K562 (cell line): ENCODE results near the gene E2F2. TPM values are rescaled to one million over a fixed set of nuclear protein-coding genes. Genes with fewer than 3 reads are reported as not detected.
A peak's percentile ranks its signal among the peaks of the same experiment; 100 is the strongest.

Source experiments
- CCNT2 ChIP-seq: IDR thresholded peaks from 2 replicates; pipeline ENCODE4 v1.6.1; 2011; ENCODE audit warnings: borderline replicate concordance, low read depth, mild to moderate bottlenecking, moderate library complexity, mixed read lengths, low read length; ENCODE audit not compliant: insufficient read length; ENCODE audit errors: extremely low read depth
- ETV6 ChIP-seq, 3 experiments: fragments of 150-350 bp in 1 of 3; sonication (generic) in 1 of 3; formaldehyde crosslinking in 1 of 3; IDR thresholded peaks; 2 replicates each; pipeline versions ENCODE4 v1.6.1 to v1.8.0; 2014 to 2022; ENCODE audit warnings: borderline replicate concordance in 2 of 3, low read depth in 2 of 3, antibody characterized with exemption in 1 of 3, low read length in 1 of 3, mild to moderate bottlenecking in 1 of 3, missing genetic modification reagents in 1 of 3
- NCOA2 ChIP-seq, 2 experiments: fragments of 450-650 bp; IDR thresholded peaks; 2 replicates each; pipeline ENCODE4 v1.6.1; 2018; ENCODE audit warnings: mild to moderate bottlenecking in 2 of 2, moderate library complexity in 1 of 2; ENCODE audit not compliant: partially characterized antibody in 2 of 2
- NFATC3 ChIP-seq: fragments of 450-650 bp; IDR thresholded peaks from 2 replicates; pipeline ENCODE4 v1.6.1; 2017; ENCODE audit warnings: mild to moderate bottlenecking
- NFIC ChIP-seq: fragments of 450-650 bp; IDR thresholded peaks from 2 replicates; pipeline ENCODE4 v1.6.1; 2017; ENCODE audit warnings: mild to moderate bottlenecking, inconsistent platforms
- PHF20 ChIP-seq: fragments of 450-650 bp; IDR thresholded peaks from 2 replicates; pipeline ENCODE4 v1.6.1; 2018; ENCODE audit not compliant: partially characterized antibody
- POLR2A ChIP-seq: fragments of 450-650 bp; conservative IDR thresholded peaks from 2 replicates; pipeline ENCODE4 v1.6.1; 2016
- POLR2G ChIP-seq: fragments of 200-400 bp; formaldehyde crosslinking; IDR thresholded peaks from 2 replicates; pipeline ENCODE4 v1.6.1; 2017; ENCODE audit warnings: low read depth, mild to moderate bottlenecking, antibody characterized with exemption, low read length, moderate library complexity
- RHOXF2B ChIP-seq: fragments of 250-450 bp; sonication (Bioruptor Pico); conservative IDR thresholded peaks from 2 replicates; pipeline ENCODE4 v1.5.1; 2021
- SMARCE1 ChIP-seq: fragments of 450-650 bp; IDR thresholded peaks from 2 replicates; pipeline ENCODE4 v1.7.1; 2016; ENCODE audit warnings: mild to moderate bottlenecking
- ZBTB11 ChIP-seq, 3 experiments: fragments of 200-800 bp in 1 of 3; fragments of 250-450 bp in 1 of 3; fragments of 450-650 bp in 1 of 3; sonication (Bioruptor Pico) in 1 of 3; sonication (Bioruptor generic) in 1 of 3; formaldehyde crosslinking in 1 of 3; IDR thresholded peaks; 2 replicates each; pipeline versions ENCODE4 v1.6.1 to v1.8.0; 2016 to 2022; ENCODE audit warnings: mild to moderate bottlenecking in 2 of 3, missing genetic modification characterization in 2 of 3, missing compliant biosample characterization in 1 of 3, moderate library complexity in 1 of 3
- ZNF695 ChIP-seq: fragments of 450-650 bp; formaldehyde crosslinking; IDR thresholded peaks from 2 replicates; pipeline ENCODE4 v1.4.0; 2020; ENCODE audit warnings: mild to moderate bottlenecking, moderate library complexity
- ZNF766 ChIP-seq: fragments of 200-800 bp; sonication (Bioruptor generic); conservative IDR thresholded peaks from 2 replicates; pipeline ENCODE4 v1.6.1; 2016; ENCODE audit warnings: missing genetic modification characterization, missing compliant biosample characterization
- polyA plus RNA-seq, 8 experiments: library from polyadenylated mRNA; depleted of rRNA in 4 of 8; stranded (reverse) in 5 of 8; unstranded in 3 of 8; fragments of >200 nt; fragmentation: Nextera tagmentation in 2 of 8; fragmentation: Illumina TruSeq in 1 of 8; extraction: Ambion mirVana in 2 of 8; extraction: Trizol in 1 of 8; gene quantifications; 2 replicates each; pipeline versions ENCODE4 v1.2.1 to v1.2.3, GENCODE V29; 2011 to 2014; ENCODE audit warnings: inconsistent platforms in 1 of 8, missing spikeins in 1 of 8
- total RNA-seq, 7 experiments: library from RNA; depleted of rRNA in 6 of 7; stranded (reverse); fragments of >200 nt in 6 of 7; fragmentation: Illumina TruSeq in 2 of 7; extraction: Trizol in 2 of 7; gene quantifications; 2 replicates each; pipeline versions ENCODE4 v1.2.1 to v1.2.3, GENCODE V29; 2011 to 2021; ENCODE audit warnings: low replicate concordance in 1 of 7
- TF ChIP-seq, protein P1 (sequence below): fragments of 250-450 bp; sonication (Bioruptor Pico); IDR thresholded peaks from 2 replicates; pipeline ENCODE4 v1.9.0; 2021; ENCODE audit warnings: mild to moderate bottlenecking, inconsistent platforms
- TF ChIP-seq, protein P2 (sequence below): fragments of 450-650 bp; IDR thresholded peaks from 2 replicates; pipeline ENCODE4 v1.6.1; 2016; ENCODE audit warnings: low read depth, mild to moderate bottlenecking, moderate library complexity
- TF ChIP-seq, protein P3 (sequence below): IDR thresholded peaks from 2 replicates; pipeline ENCODE4 v1.6.1; 2011; ENCODE audit warnings: borderline replicate concordance, low read depth, mild to moderate bottlenecking, moderate library complexity, low read length; ENCODE audit not compliant: insufficient read depth, poor library complexity, severe bottlenecking

Gene E2F2
- total and polyA plus RNA-seq, 9 of the 15 experiments (the other 6 are each of a cell fraction or from before 2014, with no cell fraction given) = 3.1 to 25.3 (median 11.4) TPM

GRCh38 chr1:23483321-23484252, 47.4 kb downstream of the E2F2 start, which contains the start of gene ASAP3 (continued):
- TF ChIP-seq SMARCE1 = 0 out of 2 replicates have a peak, but pooled peaks have one; percentile 13
- TF ChIP-seq ZNF766 = no peak
- no peak for TF ChIP-seq NFATC3
- TF ChIP-seq CCNT2 = peak; percentile 52
- TF ChIP-seq POLR2G = peak; percentile 89
- TF ChIP-seq NCOA2 (IDR thresholded peaks at IDR 0.05; ENCODE audit: partially characterized antibody in 2 of 2) = no peak
- TF ChIP-seq ZNF695 = no peak
- TF ChIP-seq, protein P1, sequence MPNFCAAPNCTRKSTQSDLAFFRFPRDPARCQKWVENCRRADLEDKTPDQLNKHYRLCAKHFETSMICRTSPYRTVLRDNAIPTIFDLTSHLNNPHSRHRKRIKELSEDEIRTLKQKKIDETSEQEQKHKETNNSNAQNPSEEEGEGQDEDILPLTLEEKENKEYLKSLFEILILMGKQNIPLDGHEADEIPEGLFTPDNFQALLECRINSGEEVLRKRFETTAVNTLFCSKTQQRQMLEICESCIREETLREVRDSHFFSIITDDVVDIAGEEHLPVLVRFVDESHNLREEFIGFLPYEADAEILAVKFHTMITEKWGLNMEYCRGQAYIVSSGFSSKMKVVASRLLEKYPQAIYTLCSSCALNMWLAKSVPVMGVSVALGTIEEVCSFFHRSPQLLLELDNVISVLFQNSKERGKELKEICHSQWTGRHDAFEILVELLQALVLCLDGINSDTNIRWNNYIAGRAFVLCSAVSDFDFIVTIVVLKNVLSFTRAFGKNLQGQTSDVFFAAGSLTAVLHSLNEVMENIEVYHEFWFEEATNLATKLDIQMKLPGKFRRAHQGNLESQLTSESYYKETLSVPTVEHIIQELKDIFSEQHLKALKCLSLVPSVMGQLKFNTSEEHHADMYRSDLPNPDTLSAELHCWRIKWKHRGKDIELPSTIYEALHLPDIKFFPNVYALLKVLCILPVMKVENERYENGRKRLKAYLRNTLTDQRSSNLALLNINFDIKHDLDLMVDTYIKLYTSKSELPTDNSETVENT (CRISPR knock-in tag) = peak; percentile 74
- no peak for TF ChIP-seq PHF20
- TF ChIP-seq, protein P2, sequence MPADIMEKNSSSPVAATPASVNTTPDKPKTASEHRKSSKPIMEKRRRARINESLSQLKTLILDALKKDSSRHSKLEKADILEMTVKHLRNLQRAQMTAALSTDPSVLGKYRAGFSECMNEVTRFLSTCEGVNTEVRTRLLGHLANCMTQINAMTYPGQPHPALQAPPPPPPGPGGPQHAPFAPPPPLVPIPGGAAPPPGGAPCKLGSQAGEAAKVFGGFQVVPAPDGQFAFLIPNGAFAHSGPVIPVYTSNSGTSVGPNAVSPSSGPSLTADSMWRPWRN = no peak
- TF ChIP-seq ZBTB11 (CRISPR knock-in tag; IDR thresholded peaks at IDR 0.05) = peak in 2 of 3 experiments; percentile 7 to 17; a peak in 1 of 6 replicates
- TF ChIP-seq ETV6 (IDR thresholded peaks at IDR 0.05; ENCODE audit: borderline replicate concordance in 1 of 2, low read depth in 2 of 2, low read length in 1 of 2) = no peak
- TF ChIP-seq ETV6 (CRISPR knock-in tag; IDR thresholded peaks at IDR 0.05; ENCODE audit: borderline replicate concordance) = no peak
- peak; percentile 17 for TF ChIP-seq NFIC
- TF ChIP-seq, protein P3, sequence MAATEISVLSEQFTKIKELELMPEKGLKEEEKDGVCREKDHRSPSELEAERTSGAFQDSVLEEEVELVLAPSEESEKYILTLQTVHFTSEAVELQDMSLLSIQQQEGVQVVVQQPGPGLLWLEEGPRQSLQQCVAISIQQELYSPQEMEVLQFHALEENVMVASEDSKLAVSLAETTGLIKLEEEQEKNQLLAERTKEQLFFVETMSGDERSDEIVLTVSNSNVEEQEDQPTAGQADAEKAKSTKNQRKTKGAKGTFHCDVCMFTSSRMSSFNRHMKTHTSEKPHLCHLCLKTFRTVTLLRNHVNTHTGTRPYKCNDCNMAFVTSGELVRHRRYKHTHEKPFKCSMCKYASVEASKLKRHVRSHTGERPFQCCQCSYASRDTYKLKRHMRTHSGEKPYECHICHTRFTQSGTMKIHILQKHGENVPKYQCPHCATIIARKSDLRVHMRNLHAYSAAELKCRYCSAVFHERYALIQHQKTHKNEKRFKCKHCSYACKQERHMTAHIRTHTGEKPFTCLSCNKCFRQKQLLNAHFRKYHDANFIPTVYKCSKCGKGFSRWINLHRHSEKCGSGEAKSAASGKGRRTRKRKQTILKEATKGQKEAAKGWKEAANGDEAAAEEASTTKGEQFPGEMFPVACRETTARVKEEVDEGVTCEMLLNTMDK = peak; percentile 88
- peak; percentile 51 for TF ChIP-seq POLR2A
- TF ChIP-seq RHOXF2B = no peak
